ENCODE measurements around the gene BNIP5. TPM values are rescaled to one million over a fixed set of nuclear protein-coding genes. Genes with fewer than 3 reads are reported as not detected.

The BNIP5 gene
- total RNA-seq, 1 experiment from 2014 or later, result not detected

DNA sequence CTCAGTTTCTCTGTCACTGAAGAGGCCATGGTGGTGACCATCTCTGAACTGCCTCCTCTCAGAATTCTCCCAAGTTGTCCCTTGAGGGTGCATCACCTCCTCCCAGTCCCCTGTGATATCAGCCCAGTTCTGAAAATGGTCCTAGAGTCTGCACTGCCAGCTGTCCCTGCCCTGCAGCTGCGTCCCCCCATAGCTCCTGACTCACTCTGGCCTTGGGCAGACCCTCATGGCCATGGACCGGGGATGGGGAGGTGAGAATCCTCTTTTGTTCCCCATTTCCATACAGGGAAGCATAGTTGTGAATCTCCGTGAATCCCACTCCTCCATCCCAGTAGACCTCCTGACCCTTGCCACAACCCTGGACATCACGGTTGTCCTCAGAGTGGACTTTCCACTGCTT, 46.3 kb upstream of the BNIP5 start:
- BruUV-seq (replicated peaks), result no TSS peak
- CTCF ChIA-PET, result no interaction called here
- peaks cover 6% of the 10 kb centered on the region for H3K27me3 ChIP-seq (replicated peaks; ENCODE audit: insufficient read depth, low read depth, low read length, poor library complexity)
- TF ChIP-seq EZH2 (IDR thresholded peaks at IDR 0.05; ENCODE audit: borderline replicate concordance, low read depth, low read length, poor library complexity, severe bottlenecking), result no peak
- TF ChIP-seq, protein P1, sequence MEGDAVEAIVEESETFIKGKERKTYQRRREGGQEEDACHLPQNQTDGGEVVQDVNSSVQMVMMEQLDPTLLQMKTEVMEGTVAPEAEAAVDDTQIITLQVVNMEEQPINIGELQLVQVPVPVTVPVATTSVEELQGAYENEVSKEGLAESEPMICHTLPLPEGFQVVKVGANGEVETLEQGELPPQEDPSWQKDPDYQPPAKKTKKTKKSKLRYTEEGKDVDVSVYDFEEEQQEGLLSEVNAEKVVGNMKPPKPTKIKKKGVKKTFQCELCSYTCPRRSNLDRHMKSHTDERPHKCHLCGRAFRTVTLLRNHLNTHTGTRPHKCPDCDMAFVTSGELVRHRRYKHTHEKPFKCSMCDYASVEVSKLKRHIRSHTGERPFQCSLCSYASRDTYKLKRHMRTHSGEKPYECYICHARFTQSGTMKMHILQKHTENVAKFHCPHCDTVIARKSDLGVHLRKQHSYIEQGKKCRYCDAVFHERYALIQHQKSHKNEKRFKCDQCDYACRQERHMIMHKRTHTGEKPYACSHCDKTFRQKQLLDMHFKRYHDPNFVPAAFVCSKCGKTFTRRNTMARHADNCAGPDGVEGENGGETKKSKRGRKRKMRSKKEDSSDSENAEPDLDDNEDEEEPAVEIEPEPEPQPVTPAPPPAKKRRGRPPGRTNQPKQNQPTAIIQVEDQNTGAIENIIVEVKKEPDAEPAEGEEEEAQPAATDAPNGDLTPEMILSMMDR (conservative IDR thresholded peaks at IDR 0.05; ENCODE audit: low read depth, low read length), result no peak
- no peaks in the 10 kb centered on the region for H3K4me1 ChIP-seq (ENCODE audit: insufficient read depth, low read length, poor library complexity, severe bottlenecking)
- H3K27ac ChIP-seq (ENCODE audit: low read depth, low read length, poor library complexity, severe bottlenecking), result no peak overlapping the region
- intact Hi-C loops (cut with micrococcal nuclease; ENCODE audit: unreplicated experiment), result no loop called here
- no peaks in the 10 kb centered on the region for H3K9me3 ChIP-seq (ENCODE audit: low read depth, low read length, poor library complexity, severe bottlenecking)
- no peak overlapping the region for H3K4me3 ChIP-seq (ENCODE audit: low read depth, low read length, poor library complexity, severe bottlenecking)
- no peaks in the 10 kb centered on the region for H3K36me3 ChIP-seq (ENCODE audit: insufficient read depth, low read length, poor library complexity, severe bottlenecking)
- POLR2A ChIA-PET (ENCODE audit: low non-redundant PET), result no interaction called here
- no peak for DNase-seq (ENCODE audit: low spot score)

DNA sequence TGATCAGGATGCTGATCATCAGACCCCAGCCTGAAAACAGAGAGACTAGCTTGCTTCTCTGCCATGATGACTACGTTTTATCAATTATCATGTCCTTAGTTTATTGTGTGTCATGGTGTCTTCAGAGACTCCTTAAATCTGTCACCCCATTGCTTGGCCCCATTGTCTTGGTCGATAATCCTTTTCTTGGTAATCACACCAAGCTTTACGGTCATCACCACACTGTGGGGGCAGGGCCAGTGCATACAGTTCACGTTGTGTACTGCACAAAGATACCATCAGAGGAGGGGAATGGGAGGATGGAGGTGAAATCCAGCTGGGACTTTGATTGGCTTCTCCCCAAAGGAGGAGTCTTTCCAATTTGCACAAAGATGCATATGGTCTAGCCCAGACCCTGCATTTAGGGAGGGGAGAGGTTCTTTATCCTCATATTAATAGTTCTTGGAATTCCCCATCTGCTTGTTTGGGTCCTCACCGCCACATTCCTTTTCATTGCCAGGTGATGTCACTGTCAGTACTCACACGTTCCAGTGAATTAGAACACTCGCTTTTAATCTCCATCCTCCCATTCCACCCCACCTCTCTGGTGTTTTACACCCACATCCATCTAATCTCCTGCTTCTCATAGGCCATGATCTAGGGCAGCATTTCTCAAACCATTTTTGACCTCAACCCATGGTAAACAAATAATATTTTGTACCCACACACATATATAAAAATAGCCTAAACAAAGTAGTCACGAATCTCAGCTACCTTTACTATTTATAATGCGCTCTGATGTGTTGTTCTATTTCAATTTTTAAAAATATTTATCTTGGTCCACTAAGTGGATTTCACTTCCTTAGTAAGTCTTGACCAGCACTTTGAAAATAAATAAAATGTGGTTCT, 45.1 kb upstream of the BNIP5 start:
- intact Hi-C loops (cut with micrococcal nuclease; ENCODE audit: unreplicated experiment), result no loop called here
- Histone ChIP-seq H3K27me3 (replicated peaks; ENCODE audit: insufficient read depth, low read depth, low read length, poor library complexity) (no peaks in the 10 kb centered on the region), H3K9me3 (ENCODE audit: low read depth, low read length, poor library complexity, severe bottlenecking) (no peaks in the 10 kb centered on the region), H3K4me1 (ENCODE audit: insufficient read depth, low read length, poor library complexity, severe bottlenecking) (no peaks in the 10 kb centered on the region), H3K4me3 (ENCODE audit: low read depth, low read length, poor library complexity, severe bottlenecking) (no peak overlapping the region), H3K36me3 (ENCODE audit: insufficient read depth, low read length, poor library complexity, severe bottlenecking) (no peaks in the 10 kb centered on the region), H3K27ac (ENCODE audit: low read depth, low read length, poor library complexity, severe bottlenecking) (no peak overlapping the region)
- BruUV-seq (replicated peaks), result no TSS peak
- ChIA-PET POLR2A (ENCODE audit: low non-redundant PET) (no interaction called here), CTCF (interaction anchor here (0.5 kb wide), 1 partner anchor 258 kb away, joined by 10 read pairs; no protein-coding TSS in a partner anchor)
- TF ChIP-seq EZH2 (IDR thresholded peaks at IDR 0.05; ENCODE audit: borderline replicate concordance, low read depth, low read length, poor library complexity, severe bottlenecking), result no peak
- TF ChIP-seq, protein P1 (conservative IDR thresholded peaks at IDR 0.05; ENCODE audit: low read depth, low read length), result no peak
- no peak for DNase-seq (ENCODE audit: low spot score)

DNA sequence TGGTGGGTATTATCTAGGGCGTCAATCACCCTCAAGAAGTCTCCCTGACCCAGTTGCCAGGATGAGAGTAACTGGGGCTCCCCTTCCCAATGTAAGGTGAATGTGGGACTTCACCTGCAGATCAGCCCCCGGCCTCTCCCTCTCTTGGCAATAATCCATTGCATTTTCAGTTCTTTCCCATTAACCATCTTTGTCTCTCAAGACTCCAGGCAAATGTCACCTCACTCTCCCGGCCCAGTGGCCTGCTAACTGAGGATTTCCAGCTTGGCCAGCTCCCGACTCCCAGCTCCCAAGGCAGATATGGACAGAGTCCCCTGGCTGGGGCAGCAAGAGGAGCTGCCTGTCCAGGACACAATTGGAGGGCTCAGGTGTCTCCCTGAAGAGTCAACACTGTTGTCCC, 43.5 kb upstream of the BNIP5 start:
- Histone ChIP-seq H3K9me3 (ENCODE audit: low read depth, low read length, poor library complexity, severe bottlenecking) (no peaks in the 10 kb centered on the region), H3K4me1 (ENCODE audit: insufficient read depth, low read length, poor library complexity, severe bottlenecking) (no peaks in the 10 kb centered on the region), H3K36me3 (ENCODE audit: insufficient read depth, low read length, poor library complexity, severe bottlenecking) (no peaks in the 10 kb centered on the region), H3K4me3 (ENCODE audit: low read depth, low read length, poor library complexity, severe bottlenecking) (no peak overlapping the region), H3K27ac (ENCODE audit: low read depth, low read length, poor library complexity, severe bottlenecking) (no peak overlapping the region), H3K27me3 (replicated peaks; ENCODE audit: insufficient read depth, low read depth, low read length, poor library complexity) (no peaks in the 10 kb centered on the region)
- intact Hi-C loops (cut with micrococcal nuclease; ENCODE audit: unreplicated experiment), result no loop called here
- POLR2A ChIA-PET (ENCODE audit: low non-redundant PET), result no interaction called here
- no TSS peak for BruUV-seq (replicated peaks)
- no peak for DNase-seq (ENCODE audit: low spot score)
- CTCF ChIA-PET, result no interaction called here
- no peak for TF ChIP-seq EZH2 (IDR thresholded peaks at IDR 0.05; ENCODE audit: borderline replicate concordance, low read depth, low read length, poor library complexity, severe bottlenecking)
- TF ChIP-seq, protein P1 (conservative IDR thresholded peaks at IDR 0.05; ENCODE audit: low read depth, low read length), result no peak
